ENCODE data around the gene PDE6B.
A peak's percentile ranks its signal among the peaks of the same experiment; 100 is the strongest.
"Not testable (repeated sequence)": the region's sequence is repeated elsewhere in the genome, so short reads cannot be mapped to it uniquely, and the experiment has no call there.

The PDE6B gene

DNA sequence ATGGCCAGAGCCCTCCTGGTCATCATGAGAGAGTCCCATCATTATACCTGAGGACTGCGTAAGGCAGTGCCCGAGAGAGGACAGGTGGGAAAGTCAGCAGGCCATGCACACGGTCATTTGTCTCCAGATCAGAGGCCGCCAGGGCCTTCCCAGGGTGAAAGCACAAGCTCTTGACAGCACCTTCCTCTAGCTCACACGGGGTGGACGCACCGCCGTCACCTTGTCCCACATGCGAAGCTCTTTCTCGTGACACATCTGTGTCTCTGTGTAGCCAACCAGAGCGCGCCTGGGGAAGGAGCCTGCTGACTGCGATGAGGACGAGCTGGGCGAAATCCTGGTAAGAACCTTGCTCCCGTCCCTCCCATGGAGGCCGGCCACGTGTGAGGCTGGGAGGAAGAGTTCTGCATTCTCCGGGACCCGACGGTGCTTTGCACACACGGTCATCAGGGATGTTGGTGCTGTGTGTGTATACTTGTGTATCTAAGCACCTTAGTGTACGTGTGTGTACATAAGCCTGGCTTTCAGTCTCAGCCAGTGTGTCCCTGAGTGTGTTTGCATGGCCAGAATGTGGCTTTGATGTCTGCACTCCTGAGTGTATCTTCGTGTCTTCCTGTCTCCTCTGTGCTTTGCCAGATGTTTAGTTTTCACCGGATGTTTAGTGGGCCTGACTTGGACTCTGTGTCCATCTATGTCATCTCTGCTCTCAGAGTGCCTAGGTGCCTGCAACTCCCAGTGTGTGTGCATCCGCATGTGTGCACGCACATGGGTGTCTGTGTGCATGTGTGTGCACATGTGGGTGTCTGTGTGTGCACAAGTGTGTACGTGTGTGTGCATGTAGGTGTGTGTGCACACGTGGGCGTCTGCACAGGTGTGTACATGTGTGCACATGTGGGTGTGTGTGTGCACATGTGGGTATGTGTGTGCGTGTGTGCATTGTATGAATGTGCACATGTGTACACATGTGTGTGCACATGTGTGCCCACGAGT lies 33.6 kb downstream of the PDE6B start:
- no peak for DNase-seq

DNA sequence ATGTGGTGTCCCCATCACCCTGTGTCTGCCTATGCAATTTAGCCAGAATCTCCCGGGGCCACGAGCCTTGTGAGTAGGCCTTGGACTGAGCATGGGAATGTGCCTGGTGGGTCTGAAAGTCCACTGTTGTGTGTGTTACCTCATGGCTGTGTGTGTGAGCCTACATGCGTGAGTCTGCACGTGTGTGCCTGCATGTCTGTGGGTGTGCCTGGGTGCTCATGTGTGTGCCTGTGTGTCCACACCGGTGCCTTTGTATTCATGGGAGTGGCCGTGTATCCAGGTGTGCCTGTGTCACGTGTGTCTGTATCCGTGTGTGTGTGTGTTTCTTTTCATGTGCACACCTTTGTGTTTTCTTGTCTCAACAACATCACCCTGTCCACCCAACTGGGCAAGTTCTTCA lies 34.5 kb downstream of the PDE6B start:
- no peak for DNase-seq

DNA sequence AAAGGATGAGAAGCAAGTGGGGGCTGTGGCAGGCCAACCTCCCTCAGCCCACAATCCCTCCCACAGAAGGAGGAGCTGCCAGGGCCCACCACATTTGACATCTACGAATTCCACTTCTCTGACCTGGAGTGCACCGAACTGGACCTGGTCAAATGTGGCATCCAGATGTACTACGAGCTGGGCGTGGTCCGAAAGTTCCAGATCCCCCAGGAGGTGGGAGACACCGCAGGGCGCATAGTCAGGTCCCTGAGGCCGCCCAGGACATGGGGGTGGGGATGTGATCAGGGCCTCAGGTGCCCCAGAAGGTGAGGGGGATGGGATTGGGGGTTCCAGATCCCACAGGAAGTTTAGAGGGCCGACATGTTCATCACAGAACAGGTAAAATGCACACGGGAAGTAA lies 35.0 kb downstream of the PDE6B start:
- no peak for DNase-seq

DNA sequence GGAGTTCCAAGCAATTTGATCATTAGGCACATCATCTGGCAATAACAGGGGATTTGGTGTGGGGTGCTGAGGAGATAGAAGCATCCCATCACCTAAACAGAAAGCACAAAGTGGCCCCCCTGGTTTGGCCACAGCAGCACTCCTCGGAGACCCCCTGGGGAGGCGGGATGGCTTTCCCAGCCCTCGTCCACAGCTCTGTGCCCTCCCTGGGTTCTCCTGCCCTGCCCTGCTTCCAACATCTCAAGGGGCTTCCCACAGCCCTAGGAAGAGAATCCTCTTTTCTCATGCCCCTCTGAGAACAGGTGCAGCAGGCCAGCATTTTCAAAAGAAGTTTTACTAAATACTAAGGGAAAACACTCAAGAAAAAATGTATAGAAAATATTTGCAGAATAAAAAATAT lies 35.9 kb downstream of the PDE6B start:
- DNase-seq: no peak

DNA sequence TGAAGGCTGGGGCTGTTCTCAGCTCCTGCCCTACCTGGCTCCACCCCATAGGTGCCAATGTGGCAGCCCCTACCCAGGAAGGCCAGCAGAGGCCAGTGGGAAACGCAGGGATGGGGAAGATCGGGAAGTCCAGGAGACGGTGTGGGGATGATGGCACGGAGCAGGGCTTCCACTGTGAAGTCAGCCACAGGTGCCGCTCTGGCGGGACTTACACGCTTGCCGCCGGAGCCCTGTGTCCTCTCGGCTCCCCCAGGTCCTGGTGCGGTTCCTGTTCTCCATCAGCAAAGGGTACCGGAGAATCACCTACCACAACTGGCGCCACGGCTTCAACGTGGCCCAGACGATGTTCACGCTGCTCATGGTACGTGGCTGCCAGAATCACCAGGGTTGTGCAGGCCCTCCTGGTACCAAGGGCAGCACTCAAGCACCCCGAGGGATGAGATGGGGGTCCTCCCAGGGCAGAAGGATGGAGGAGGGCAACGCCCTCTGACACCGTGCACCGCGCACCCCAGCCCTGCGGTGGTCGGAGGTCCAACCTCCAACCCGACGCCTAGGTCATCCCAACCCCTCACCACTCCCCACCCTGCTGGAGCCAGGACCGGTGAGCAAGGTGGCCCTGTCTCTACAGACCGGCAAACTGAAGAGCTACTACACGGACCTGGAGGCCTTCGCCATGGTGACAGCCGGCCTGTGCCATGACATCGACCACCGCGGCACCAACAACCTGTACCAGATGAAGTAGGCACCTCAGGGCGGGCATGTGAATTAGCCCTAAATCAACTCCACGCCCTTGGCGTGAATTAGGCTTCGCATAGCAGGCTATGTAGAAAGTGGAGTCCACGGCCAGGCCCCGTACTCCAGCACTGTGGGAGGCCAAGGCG lies 36.7 kb downstream of the PDE6B start:
- DNase-seq: no peak

DNA sequence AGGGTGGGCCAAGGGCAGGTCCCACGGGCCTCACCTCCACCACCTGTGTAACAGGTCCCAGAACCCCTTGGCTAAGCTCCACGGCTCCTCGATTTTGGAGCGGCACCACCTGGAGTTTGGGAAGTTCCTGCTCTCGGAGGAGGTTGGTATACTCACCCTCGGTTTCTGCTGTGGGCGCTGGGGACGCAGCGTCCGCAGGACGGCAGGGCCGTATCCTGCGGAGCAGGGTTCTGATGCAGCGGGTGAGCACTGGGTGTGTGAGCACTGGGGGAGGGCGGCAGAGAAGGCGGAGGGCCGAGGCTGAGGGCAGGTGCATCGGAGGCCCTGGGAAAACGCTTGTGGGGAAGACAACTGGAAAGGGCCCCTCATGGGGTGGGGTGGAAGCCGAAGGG lies 37.7 kb downstream of the PDE6B start:
- no peak for DNase-seq

DNA sequence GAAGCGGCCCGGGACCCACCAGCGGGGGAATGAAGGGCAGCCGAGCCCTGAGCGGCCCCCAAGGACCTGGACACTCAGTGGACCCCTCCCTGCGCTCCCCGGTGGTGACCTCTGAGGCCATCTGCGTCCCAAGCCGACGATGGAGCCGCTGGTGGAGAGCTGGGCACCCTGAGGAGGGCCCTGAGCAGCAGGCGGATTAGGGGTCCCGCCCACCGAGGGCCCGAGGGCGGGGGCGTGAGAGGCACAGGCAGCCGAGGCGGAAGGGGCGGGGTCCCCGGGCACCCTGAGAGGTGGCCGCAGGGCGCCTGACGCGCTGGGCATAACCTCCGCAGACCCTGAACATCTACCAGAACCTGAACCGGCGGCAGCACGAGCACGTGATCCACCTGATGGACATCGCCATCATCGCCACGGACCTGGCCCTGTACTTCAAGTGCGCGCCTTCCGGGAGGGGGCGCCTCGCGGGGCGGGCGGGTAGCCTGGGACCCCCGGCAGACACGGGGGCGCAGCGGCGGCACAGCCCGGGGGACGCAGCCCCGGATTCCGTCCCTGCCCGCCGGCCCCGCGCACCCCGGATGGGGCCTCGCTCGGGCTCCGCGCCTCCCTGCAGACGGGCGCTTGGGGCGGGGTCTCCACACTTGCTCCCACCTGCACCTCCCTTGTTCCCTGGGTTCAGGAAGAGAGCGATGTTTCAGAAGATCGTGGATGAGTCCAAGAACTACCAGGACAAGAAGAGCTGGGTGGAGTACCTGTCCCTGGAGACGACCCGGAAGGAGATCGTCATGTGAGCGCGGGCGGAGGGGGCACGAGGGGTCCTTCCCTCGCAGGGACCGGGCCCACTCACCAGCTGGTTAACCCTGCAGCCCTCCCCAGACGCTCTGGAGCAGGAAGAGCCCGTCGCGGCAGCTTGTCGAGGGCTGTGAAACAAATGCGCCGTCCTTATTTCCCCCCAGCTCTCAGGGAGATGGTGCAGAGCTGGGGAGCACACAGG lies 38.4 kb downstream of the PDE6B start:
- peak; percentile 90 for DNase-seq

DNA sequence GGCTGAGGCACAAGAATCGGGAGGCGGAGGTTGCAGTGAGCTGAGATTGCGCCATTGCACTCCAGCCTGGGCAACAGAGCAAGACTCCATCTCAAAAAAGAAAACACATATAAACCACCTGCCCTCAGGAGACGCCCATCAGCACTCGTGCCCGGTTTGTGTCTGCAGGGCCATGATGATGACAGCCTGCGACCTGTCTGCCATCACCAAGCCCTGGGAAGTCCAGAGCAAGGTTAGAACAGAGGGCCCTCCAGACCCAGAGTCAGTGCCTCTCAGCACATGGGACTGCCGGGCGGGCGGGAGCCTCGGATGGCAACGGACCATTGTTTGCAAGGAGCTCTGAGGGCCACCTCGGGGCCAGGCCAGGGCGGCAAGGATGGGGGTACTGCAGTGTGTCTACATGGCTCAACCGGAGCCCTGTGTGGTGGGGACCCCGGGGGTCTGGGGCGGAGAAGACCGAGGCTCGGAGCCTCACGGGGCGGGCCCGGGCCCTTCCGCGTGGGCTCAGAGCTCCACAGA lies 39.4 kb downstream of the PDE6B start:
- no peak for DNase-seq

DNA sequence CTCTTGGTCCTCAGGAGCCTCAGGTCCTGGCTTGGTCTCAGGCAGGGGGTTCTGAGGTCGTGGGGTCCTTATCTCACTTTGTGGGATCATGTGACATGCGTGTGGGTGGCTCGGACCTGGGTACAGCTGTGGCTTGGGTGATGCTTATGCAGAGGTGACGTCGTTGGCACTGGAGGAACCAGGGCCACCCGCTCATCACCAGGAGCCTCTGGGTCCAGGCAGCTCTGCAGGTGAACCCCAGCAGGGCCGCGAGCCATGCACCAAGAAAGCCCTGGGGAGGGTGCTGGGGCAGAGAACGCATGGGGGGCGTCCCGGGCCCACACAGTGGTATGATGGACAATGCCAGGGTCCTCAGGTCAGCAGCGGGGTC lies 40.0 kb downstream of the PDE6B start:
- no peak for DNase-seq

DNA sequence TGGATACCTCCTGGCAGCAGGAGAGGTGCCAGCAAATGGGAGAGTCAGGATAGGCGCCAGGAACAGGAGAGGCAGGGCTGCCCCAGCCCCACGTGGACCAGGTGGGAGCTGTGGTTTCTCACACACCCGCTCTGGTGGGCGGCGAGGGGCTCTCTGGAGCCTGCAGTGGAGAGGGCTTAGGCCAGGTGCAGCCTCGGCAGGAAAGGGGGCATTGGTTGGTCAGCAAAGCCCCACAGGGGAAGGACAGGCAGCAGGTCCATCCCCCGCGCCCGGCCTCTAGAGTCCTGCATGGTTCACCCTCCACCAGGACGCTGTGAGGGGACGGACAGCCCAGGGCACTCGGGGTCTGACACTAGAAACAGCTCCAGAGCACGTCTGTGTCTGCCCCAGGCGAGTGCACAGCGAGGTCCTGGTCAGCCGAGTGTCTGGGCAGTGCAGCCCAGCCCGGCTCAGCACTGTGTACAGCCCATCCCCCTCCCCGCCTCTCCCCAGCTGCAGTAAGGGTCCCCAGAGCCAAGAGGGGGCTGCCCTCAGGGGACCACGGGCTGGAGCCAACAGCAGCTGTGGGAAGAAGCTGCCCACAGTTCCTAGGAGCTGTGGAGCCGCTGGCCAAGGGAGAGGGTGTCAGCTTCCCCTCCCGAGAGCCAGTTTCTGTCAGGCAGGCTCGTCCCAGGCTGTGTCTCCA lies 40.5 kb downstream of the PDE6B start:
- DNase-seq: no peak

DNA sequence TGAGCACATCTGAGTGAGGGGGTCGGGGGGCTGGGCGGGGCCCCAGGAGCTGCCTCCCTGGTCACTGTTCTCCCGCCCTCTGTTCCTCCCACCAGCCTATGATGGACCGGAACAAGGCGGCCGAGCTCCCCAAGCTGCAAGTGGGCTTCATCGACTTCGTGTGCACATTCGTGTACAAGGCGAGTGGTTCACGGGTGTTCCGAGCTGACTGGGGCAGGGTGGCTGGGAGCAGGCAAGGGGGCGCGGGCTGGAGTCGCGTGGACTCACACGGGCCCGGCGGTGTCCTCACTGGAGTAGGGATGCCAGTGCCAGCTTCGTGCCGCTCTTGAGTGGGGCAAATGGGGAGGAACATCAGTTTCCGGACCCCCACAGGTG lies 41.0 kb downstream of the PDE6B start:
- DNase-seq: no peak

DNA sequence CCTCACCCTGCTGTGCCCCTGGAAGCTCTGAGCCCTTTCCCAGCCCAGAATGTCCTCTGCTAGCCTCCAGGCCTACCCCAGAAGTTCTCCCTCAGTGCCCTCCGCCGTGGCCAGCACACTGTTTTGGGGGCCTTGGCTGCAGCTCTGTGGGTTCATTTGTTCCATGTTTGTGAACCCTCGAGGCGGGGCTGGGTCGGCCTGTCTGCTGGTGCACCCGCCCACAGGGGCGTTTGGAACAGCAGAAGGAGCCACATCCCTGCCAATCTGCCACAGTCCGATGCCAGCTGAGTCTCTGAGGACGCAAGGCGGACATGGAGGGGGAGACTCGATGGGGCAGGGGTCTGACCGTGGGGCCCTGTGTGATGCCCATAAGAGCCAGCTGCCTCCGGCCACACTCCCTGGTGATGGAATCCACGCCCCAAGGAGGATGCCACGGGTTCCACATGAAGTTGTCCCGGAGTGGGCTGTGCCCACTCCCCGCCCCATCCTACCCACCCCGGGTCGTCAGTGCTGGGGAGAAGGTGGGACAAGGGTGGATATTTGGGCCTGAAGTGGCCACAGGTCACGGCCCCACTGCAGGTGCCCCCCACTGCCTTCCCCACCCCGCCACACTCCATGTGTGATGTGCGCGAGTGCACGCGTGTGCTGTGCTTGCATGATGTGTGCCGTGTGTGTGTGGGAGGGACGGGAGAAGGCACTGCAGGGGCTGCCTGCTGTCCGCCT lies 41.6 kb downstream of the PDE6B start:
- no peak for DNase-seq

DNA sequence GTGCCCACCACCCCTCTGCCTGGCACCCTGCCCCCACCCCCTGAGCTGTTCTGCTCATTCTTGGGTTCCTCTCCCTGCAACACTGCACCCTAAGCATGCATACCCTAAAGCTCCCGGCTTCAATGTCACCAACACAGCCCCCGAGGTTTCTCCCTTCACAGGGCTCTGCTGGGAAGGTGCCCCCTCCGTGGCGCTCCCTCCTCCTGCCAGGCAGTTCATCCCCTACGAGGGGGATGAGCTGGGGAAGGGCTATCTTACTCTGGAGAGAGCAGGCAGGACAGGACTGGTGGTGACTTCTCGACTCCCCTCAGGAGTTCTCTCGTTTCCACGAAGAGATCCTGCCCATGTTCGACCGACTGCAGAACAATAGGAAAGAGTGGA lies 42.2 kb downstream of the PDE6B start:
- DNase-seq: no peak

DNA sequence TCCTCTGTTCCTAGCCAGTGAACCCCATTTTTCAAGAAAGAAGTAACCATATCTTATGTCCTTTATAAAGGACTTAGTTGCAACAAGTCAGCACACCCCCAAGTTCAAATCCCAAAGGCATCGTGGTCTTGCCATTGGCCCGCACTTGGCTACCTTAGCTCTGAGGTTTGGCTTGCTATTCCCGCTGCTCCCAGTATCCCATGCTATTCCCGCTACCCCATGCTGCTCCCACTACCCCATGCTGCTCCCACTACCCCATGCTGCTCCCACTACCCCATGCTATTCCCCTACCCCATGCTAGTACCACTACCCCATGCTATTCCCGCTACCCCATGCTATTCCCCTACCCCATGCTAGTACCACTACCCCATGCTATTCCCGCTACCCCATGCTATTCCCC lies 42.8 kb downstream of the PDE6B start:
- DNase-seq: not testable (repeated sequence)

DNA sequence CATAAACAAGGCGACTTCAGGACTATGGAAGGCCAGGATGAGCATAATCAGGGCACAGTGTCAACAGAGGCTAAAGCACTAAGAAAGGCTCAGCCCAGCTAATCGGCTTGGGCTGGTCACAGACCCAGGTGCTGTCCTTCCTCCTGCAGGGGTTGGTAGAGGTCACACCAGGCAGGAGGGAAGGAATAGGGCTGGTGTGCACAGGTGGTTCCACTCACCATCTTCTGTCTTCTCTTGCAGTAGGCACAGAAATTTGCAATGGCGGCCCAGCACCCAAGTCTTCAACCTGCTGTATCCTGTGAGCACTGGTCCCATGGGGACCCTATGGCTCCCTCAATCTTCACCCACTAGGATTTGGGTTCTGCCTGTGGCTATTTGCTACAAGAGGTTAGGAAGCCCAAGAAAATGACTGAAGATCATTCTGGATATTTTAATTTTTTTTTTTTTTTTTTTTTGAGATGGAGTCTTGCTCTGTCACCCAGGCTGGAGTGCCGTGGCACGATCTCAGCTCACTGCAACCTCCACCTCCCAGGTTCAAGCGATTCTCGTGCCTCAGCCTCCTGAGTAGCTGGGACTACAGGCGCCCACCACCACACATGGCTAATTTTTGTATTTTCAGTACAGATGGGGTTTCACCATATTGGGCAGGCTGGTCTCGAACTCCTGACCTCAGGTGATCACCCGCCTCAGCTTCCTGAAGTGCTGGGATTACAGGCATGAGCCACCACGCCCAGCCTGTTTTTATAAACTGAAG lies 44.6 kb downstream of the PDE6B start:
- not testable (repeated sequence) for DNase-seq

DNA sequence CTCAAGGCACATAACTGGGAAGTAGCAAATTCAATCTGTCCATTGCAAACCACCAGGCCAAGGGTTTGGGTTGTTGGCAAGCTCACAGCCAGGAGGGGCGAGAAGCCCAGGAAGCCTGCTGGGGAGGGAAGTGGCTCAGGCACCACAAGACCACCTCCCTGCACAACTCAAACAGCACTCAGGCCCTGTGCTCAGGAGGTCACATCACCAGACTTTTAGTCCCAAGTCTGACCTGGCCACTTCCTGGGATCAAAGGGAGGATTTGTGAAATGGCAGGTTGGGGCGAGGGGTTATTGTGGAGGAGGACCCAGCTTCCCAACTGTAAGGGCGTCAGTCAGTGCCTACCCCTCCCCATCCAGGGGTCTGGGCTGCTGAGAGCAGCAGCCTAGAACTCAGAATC lies 46.4 kb downstream of the PDE6B start:
- DNase-seq: no peak

DNA sequence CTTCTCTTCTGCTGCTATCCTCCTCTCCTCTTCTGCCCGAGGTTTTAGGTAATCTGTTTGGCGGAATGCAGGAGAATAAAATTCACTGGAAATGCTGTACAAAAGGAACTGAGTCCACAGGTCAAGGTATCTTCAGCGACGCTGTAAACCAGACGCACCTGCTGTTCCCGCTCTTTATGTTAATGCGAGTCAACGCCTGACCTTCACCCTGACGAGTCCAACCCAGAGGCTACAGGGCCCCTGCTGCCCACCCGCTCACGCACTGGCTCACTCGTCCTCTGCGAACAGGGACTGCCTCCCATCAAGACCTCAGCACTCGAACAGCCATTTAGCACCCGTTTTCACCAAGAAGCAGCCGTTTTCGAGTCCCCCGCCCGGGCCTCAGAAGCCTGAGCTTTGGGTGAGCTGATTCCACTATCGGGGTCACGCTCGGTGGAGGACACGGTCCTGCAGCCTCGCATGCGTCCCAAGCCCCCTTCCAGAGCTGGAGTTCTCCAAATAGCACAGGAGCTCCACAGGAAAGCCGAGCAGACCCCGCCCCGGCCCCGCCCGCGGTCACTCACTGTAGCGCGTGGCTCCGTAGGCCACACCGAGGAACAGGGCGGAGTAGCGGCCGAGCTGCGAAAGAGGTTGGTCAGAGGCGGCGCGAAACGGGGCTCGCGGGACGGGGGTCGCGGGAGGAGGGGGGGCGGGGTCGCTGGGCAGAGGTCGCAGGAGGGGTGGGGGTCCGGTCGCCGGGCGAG lies 48.1 kb downstream of the PDE6B start:
- DNase-seq: peak; percentile 55

DNA sequence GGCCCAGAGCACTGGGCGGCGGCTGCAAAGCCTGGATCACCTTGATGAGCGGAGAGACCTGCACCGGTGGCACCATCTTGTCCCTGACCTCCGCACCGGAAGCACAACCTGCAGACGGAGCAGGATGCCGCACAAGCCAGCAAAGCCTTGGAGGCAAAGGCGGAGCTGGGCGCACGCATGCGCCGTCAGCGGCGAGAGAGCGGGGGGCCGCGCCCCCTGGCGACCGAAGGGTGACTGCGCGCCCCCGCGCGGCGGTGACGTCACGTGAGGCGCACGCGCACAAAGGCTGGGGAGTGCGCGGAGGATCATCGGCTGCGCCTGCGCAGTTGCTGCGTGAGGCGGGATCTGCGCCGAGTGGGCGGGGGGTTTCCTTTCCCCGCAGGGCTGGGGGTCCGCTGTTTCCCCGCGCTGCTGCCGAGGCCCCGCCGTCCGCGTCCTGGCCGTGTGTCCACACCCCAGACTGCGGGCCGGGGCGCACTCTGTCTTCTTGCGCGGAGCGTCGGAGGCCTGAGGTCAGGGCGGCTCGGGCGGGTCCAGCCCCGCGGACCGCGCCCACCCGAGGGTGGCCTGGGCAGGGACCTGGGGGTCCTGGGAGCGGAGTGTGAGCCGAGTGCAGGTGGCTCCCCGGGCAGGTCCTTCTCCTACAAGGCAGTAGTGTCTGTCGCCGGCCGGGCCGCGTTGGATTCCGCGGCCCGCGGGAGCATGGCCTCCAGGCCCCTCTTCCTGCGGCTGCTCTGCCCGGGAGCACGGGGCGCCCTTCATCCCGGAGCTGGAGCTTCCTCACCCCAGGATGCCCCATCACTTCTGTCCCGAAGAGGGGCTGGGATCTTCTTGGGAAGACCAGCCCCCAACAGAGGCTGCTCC lies 49.0 kb downstream of the PDE6B start, which contains the start of the genes ATP5ME and MYL5:
Gene ATP5ME, minus strand, starts transcription at position 105 of the 864 bp plus-strand sequence. Its CDS starts 29 bp downstream, at position 76.
Gene MYL5, plus strand, starts transcription at position 371 of the 864 bp plus-strand sequence. CDS start 3,485 bp downstream, outside the sequence.
- DNase-seq: peak; percentile 96
